Breast epithelium (tissue), 3 donors: ENCODE measurements around the gene PTPN22.

Source experiments
- POLR2A ChIP-seq: fragments of 450-650 bp; IDR thresholded peaks from one replicate; pipeline ENCODE4 v1.6.1; 2016; ENCODE audit warnings: antibody characterized with exemption, mild to moderate bottlenecking, moderate library complexity
- POLR2AphosphoS5 ChIP-seq, 3 donors: sonication (generic); formaldehyde crosslinking; IDR thresholded peaks; one replicate each; pipeline ENCODE4 v1.6.1; 2017; ENCODE audit warnings: antibody characterized with exemption in 3 of 3
- TF ChIP-seq, protein P1 (sequence below), 3 donors: fragments of 450-650 bp; IDR thresholded peaks; one replicate each; pipeline ENCODE4 v1.5.1; 2016 to 2017; ENCODE audit warnings: antibody characterized with exemption in 3 of 3, mild to moderate bottlenecking in 3 of 3, moderate library complexity in 3 of 3

DNA sequence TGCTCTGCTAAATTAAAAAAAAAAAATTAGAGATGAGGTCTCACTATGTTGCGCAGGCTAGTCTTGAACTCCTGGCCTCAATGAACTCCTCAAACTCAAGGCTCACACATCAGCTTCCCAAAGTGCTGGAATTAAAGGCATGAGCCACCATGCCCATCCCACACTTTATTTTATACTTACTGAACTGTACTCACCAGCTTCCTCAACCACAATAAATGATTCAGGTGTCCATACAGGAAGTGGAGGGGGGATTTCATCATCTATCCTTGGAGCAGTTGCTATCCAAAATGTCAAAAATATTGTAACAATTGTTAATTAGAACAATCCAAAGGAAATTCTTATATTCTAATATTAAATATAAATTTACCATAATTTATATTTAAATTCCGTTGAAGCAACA lies 36.8 kb downstream of the PTPN22 start:
- TF ChIP-seq, protein P1, sequence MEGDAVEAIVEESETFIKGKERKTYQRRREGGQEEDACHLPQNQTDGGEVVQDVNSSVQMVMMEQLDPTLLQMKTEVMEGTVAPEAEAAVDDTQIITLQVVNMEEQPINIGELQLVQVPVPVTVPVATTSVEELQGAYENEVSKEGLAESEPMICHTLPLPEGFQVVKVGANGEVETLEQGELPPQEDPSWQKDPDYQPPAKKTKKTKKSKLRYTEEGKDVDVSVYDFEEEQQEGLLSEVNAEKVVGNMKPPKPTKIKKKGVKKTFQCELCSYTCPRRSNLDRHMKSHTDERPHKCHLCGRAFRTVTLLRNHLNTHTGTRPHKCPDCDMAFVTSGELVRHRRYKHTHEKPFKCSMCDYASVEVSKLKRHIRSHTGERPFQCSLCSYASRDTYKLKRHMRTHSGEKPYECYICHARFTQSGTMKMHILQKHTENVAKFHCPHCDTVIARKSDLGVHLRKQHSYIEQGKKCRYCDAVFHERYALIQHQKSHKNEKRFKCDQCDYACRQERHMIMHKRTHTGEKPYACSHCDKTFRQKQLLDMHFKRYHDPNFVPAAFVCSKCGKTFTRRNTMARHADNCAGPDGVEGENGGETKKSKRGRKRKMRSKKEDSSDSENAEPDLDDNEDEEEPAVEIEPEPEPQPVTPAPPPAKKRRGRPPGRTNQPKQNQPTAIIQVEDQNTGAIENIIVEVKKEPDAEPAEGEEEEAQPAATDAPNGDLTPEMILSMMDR (IDR thresholded peaks at IDR 0.05) = no peak
- TF ChIP-seq POLR2A (no peak), POLR2AphosphoS5 (IDR thresholded peaks at IDR 0.05) (no peak)
